Epithelial cell of esophagus (primary cell): ENCODE results near the gene TBC1D10A.

Experiments used
- DNase-seq: peaks from one replicate; pipeline ENCODE4 v3.0.0; 2010; ENCODE audit warnings: low read depth
- H3K4me3 ChIP-seq: 2 replicates; pipeline ENCODE4 v1.5.1; 2011; ENCODE audit warnings: mild to moderate bottlenecking, low read length, control low read depth
- CTCF ChIP-seq: IDR thresholded peaks from 2 replicates; pipeline ENCODE4 v1.5.1; 2011; ENCODE audit warnings: low read depth, mild to moderate bottlenecking, low read length, control low read depth, inconsistent platforms; ENCODE audit not compliant: insufficient read depth; ENCODE audit errors: missing control alignments

TBC1D10A gene

DNA sequence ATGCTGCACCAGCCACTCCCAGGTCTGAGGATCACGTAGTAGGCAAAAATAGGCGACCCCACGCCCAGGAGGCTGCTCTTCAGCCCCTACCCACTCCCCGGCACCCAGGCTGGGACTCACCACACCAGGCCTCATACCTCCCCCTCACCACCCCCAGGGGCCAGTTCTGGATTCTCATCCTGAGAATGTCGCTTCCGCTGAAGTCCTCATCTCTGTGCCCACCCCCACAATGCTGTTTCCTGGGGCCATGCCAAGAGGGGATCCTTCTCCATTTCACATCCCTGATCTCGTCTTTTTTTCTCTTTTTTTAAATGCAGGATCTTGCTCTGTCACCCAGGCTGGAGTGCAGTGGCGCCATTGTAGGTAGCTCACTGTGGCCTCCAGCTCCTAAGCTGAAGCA, 58.4 kb downstream of the TBC1D10A start:
- no peak for DNase-seq
- no peak overlapping the region for H3K4me3 ChIP-seq
- no peak for TF ChIP-seq CTCF

DNA sequence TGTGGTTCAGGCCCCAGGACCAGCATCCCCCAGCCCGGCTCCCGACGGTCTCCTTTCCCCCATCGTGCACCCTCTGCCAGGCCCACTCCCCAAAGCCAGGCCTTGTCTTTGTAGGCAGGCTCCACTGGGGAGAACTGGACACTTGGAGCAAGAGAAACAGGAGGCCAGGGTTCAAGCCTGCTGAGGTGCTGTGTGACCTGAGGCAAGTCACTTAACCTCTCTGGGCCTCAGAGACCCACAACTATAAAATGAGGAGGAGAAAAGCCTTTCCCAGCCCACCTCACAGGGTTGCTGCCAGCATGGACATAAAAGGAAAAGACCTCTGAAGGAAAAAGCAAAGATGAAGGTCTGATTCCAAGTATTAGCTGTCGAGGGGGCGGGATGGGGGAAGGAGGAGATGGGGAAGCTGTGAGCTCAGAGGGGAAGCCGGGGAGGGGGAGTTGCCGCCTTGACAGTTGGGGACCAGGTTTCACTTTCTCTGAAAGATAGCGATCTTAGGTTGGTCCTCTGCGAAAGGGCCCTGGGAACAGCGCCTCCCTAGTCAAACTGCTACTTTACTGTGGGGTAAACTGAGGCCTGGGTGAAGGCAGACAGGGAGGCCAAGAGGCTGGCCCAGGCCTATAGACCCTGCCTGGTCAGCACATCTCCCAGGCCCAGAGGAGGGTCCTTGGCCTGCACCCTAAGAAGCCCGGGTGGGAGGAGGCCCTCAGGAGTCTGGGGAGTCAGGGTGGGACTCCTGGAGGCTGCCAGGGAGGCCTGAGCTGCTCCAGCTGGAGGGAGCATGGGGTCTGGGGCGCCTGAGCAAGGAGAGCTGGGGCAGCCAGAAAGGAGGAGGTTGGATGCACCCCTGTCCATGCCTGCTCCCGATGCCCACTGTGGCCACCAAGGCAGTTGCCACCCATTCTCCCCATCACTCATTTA, 59.1 kb downstream of the TBC1D10A start:
- no peak for TF ChIP-seq CTCF
- no peak for DNase-seq
- no peak overlapping the region for H3K4me3 ChIP-seq

- no peak within 1 kb of the TSS for H3K4me3 ChIP-seq
- no peak for DNase-seq
- no peak for TF ChIP-seq CTCF
These were observed 60.0 kb downstream of the TBC1D10A start, which contains the start of gene OSM for GRCh38 chr22:30266445-30267381. TSS of gene OSM (minus strand) at chr22:30266851. CDS start at chr22:30266799, 52 bp downstream.

- no peak for DNase-seq
- no peak for TF ChIP-seq CTCF
- H3K4me3 ChIP-seq, result no peak overlapping the region
These were observed 60.8 kb downstream of the TBC1D10A start for GRCh38 chr22:30265823-30266444.

DNA sequence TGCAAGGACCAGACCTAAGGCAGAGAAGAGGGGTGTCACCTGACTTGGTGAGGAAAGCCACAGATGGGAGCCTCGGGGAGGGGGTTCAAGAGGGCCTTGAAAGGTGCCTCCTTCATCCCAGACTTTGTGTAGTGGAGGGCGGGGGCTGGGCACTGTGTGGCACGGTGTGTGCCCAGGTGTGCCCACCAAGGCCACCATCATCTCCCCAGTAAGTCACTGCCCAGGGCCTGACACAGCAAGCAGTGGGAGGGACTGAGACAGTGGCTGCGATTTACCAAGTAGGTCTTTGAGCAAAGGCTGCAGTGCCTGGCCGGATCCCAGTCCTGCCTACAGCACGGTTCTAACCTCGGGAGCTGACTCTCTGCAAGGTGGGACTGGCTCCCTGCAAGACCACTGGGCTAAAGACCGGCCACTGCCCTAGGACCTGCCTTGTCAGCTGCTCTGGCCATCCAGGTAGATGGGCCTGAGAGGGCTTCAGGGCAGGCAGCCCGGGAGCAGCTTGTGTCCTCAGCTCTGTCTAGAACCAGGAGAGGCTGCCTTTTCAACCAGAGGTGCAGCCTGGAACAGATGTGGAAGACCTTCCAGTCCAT, 61.5 kb downstream of the TBC1D10A start:
- TF ChIP-seq CTCF, result no peak
- no peak for DNase-seq
- H3K4me3 ChIP-seq, result no peak overlapping the region

DNA sequence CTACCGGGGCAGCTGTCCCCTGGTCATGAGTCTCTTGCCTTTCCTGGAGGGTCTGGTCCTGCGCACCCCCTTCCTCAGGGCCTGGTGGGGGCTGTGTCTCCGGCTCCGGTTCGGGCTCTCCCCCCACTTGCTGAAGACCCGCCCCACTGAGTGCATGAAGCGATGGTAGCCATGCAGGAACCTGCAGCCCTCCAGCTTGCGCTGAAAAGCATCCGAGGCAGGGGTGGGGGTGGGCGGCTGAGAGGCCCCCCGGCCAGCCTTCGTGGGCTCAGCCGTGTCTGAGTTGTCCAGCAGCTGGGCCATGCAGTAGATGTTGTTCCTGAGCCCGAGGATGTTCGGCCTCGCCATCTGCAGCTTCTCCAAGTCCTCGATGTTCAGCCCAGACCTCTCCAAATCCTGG, 62.9 kb downstream of the TBC1D10A start:
- no peak overlapping the region for H3K4me3 ChIP-seq

More for the DNA sequence above, 62.9 kb downstream of the TBC1D10A start:
- no peak for DNase-seq
- no peak for TF ChIP-seq CTCF
